Smooth muscle cell (in vitro differentiated cells): ENCODE data around the gene SUCO. TPM values are rescaled to one million over a fixed set of nuclear protein-coding genes. Genes with fewer than 3 reads are reported as not detected.

Experiments used
- DNase-seq: peaks from one replicate; lab custom pipeline; 2025; ENCODE audit not compliant: unreplicated experiment; lab: John Stamatoyannopoulos, UW
- H2AFZ ChIP-seq: fragments of 200-600 bp; sonication (generic); 2 replicates; pipeline ENCODE4 v1.6.0; 2016; ENCODE audit warnings: antibody characterized with exemption, low read depth, mild to moderate bottlenecking
- H3F3A ChIP-seq: fragments of 200-600 bp; sonication (generic); 2 replicates; pipeline ENCODE4 v1.6.0; 2017; ENCODE audit warnings: antibody characterized with exemption, low read depth
- H3K27ac ChIP-seq: fragments of 200-600 bp; sonication (generic); 2 replicates; pipeline ENCODE4 v1.5.1; 2016; ENCODE audit warnings: low read depth, mild to moderate bottlenecking
- H3K27me3 ChIP-seq: fragments of 200-600 bp; sonication (generic); 2 replicates; pipeline ENCODE4 v1.6.1; 2016; ENCODE audit warnings: low read depth, mild to moderate bottlenecking
- H3K36me3 ChIP-seq: fragments of 200-600 bp; sonication (generic); 2 replicates; pipeline ENCODE4 v1.5.1; 2016; ENCODE audit warnings: low read depth
- H3K4me1 ChIP-seq: fragments of 200-600 bp; sonication (generic); 2 replicates; pipeline ENCODE4 v1.5.1; 2016; ENCODE audit warnings: low read depth
- H3K4me2 ChIP-seq: fragments of 200-600 bp; sonication (generic); 2 replicates; pipeline ENCODE4 v1.6.0; 2016; ENCODE audit warnings: mild to moderate bottlenecking
- H3K4me3 ChIP-seq: fragments of 200-600 bp; sonication (generic); 2 replicates; pipeline ENCODE4 v1.5.1; 2016; ENCODE audit warnings: mild to moderate bottlenecking
- H3K79me2 ChIP-seq: fragments of 200-600 bp; sonication (generic); 2 replicates; pipeline ENCODE4 v1.6.0; 2016; ENCODE audit warnings: low read depth, mild to moderate bottlenecking
- H3K9ac ChIP-seq: fragments of 200-600 bp; sonication (generic); 2 replicates; pipeline ENCODE4 v1.6.0; 2016; ENCODE audit warnings: low read depth
- H3K9me3 ChIP-seq: fragments of 200-600 bp; sonication (generic); replicated peaks from 2 replicates; pipeline ENCODE4 v1.5.1; 2016; ENCODE audit warnings: low read depth
- H4K20me1 ChIP-seq: fragments of 200-600 bp; sonication (generic); 2 replicates; pipeline ENCODE4 v1.6.0; 2016; ENCODE audit warnings: low read depth
- CTCF ChIP-seq: fragments of 200-600 bp; sonication (generic); IDR thresholded peaks from 2 replicates; pipeline ENCODE4 v1.5.1; 2017; ENCODE audit warnings: borderline replicate concordance, mild to moderate bottlenecking, antibody characterized with exemption; ENCODE audit not compliant: insufficient read depth, poor library complexity, severe bottlenecking
- WGBS: methylation state at CpG from one replicate; pipeline ENCODE4 v1.1.7; 2016; ENCODE audit warnings: low lambda C conversion rate; 5-methylcytosine and 5-hydroxymethylcytosine counted together
- polyA plus RNA-seq: library from polyadenylated mRNA; unstranded; fragments of >200 nt; fragmentation: Nextera tagmentation; extraction: Ambion mirVana; gene quantifications from 2 replicates; pipeline ENCODE4 v1.2.1, GENCODE V29; 2016
- total RNA-seq: library from RNA; depleted of rRNA; stranded (reverse); fragments of >200 nt; gene quantifications from 2 replicates; pipeline ENCODE4 v1.2.3, GENCODE V29; 2014

SUCO gene
- total and polyA plus RNA-seq, 2 experiments from 2014 or later, result 16.9 to 96.7 TPM

- Histone ChIP-seq H3K4me1 (peaks cover 45% of the 10 kb centered on the region), H3K4me3 (peak overlapping the region; percentile 69), H3K36me3 (no peaks in the 10 kb centered on the region), H3K27me3 (no peaks in the 10 kb centered on the region), H2AFZ (no peak overlapping the region), H4K20me1 (peaks cover 78% of the 10 kb centered on the region), H3K9me3 (no peaks in the 10 kb centered on the region), H3K9ac (no peak overlapping the region), H3K27ac (peak overlapping the region; percentile 76), H3K4me2 (peak overlapping the region; percentile 96), H3F3A (peaks cover 4% of the 10 kb centered on the region), H3K79me2 (peaks cover 76% of the 10 kb centered on the region)
- TF ChIP-seq CTCF, result no peak
- 78% methylated on average over 3 of the region's 3 CpGs for WGBS
- no peak for DNase-seq
These were observed 3.3 kb downstream of the SUCO start for GRCh38 chr1:172536256-172536655.

DNA sequence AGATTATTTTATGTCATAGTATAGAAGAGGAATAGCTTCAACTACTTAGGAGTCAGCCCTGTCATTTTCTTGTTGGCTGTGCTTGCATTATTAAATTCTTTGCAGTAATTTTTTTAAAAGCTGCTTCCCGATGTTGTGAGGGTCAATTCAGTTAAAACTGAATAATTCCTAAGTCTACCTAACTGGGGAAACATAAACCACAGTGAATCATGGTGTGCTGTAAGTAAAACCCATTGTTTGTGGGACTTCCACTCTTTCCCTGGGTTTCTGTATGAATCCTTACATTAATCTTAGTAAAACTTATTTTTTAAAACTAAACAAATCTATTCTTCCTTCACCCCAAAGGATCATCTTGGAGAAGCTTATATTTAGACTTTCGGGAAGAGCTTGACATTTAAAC is 4.4 kb downstream of the SUCO start:
- no peaks in the 10 kb centered on the region for H3K27me3 ChIP-seq
- 62% methylated on average over 2 of the region's 2 CpGs for WGBS
- no peak for TF ChIP-seq CTCF
- H3K79me2 ChIP-seq, result peaks cover 87% of the 10 kb centered on the region
- H3K4me1 ChIP-seq, result peaks cover 40% of the 10 kb centered on the region
- H2AFZ ChIP-seq, result no peak overlapping the region
- peak overlapping the region; percentile 76 for H3K27ac ChIP-seq
- peaks cover 89% of the 10 kb centered on the region for H4K20me1 ChIP-seq
- no peak overlapping the region for H3K4me3 ChIP-seq
- H3K36me3 ChIP-seq, result no peaks in the 10 kb centered on the region
- no peaks in the 10 kb centered on the region for H3K9me3 ChIP-seq
- DNase-seq, result no peak
- H3F3A ChIP-seq, result peaks cover 4% of the 10 kb centered on the region
- H3K9ac ChIP-seq, result no peak overlapping the region
- H3K4me2 ChIP-seq, result peak overlapping the region; percentile 96

GRCh38 chr1:172537827-172538391 is 5.0 kb downstream of the SUCO start:
- no peak for TF ChIP-seq CTCF
- H3K4me2 ChIP-seq, result peak overlapping the region; percentile 96
- no peak for DNase-seq
- no peaks in the 10 kb centered on the region for H3K9me3 ChIP-seq
- peaks cover 94% of the 10 kb centered on the region for H4K20me1 ChIP-seq
- no peak overlapping the region for H3K9ac ChIP-seq
- peaks cover 4% of the 10 kb centered on the region for H3F3A ChIP-seq
- H3K27ac ChIP-seq, result peak overlapping the region; percentile 76
- H3K27me3 ChIP-seq, result no peaks in the 10 kb centered on the region
- no peak overlapping the region for H3K4me3 ChIP-seq
- no peaks in the 10 kb centered on the region for H3K36me3 ChIP-seq
- H2AFZ ChIP-seq, result no peak overlapping the region
- peaks cover 43% of the 10 kb centered on the region for H3K4me1 ChIP-seq
- 53% methylated on average over 5 of the region's 5 CpGs for WGBS
- peaks cover 93% of the 10 kb centered on the region for H3K79me2 ChIP-seq

- Histone ChIP-seq H3K9me3 (no peaks in the 10 kb centered on the region), H3K4me3 (no peak overlapping the region), H3K9ac (no peak overlapping the region), H4K20me1 (peaks cover 100% of the 10 kb centered on the region), H3K4me1 (peaks cover 33% of the 10 kb centered on the region), H3K27me3 (no peaks in the 10 kb centered on the region), H3F3A (no peaks in the 10 kb centered on the region), H2AFZ (no peak overlapping the region), H3K36me3 (no peaks in the 10 kb centered on the region), H3K79me2 (peaks cover 100% of the 10 kb centered on the region), H3K27ac (peak overlapping the region; percentile 3), H3K4me2 (no peak overlapping the region)
- no peak for TF ChIP-seq CTCF
- no peak for DNase-seq
These were observed 7.7 kb downstream of the SUCO start for GRCh38 chr1:172540635-172541034.
